RWPE2 (cell line): ENCODE measurements around the gene STAT5B.
A peak's percentile ranks its signal among the peaks of the same experiment; 100 is the strongest.

ENCODE experiments used
- ATAC-seq: fragments of 200-7000 bp; cut with Tn5 transposase; 3 replicates; pipeline ENCODE4 v1.9.1; 2021; ENCODE audit warnings: low read depth
- DNase-seq: peaks from one replicate; pipeline ENCODE4 v3.0.0-alpha.2; 2020; ENCODE audit warnings: low spot score
- H3K27ac ChIP-seq: fragments of 450-650 bp; 2 replicates; pipeline ENCODE4 v1.5.1; 2017; ENCODE audit warnings: mild to moderate bottlenecking; ENCODE audit not compliant: poor library complexity, severe bottlenecking
- H3K27me3 ChIP-seq: fragments of 250-450 bp; sonication (Bioruptor Pico); 2 replicates; pipeline ENCODE4 v1.5.1; 2021; ENCODE audit warnings: mild to moderate bottlenecking, moderate library complexity; ENCODE audit not compliant: insufficient read depth, poor library complexity, severe bottlenecking
- H3K36me3 ChIP-seq: fragments of 250-450 bp; sonication (Bioruptor Pico); 2 replicates; pipeline ENCODE4 v1.5.1; 2020; ENCODE audit warnings: low read depth, mild to moderate bottlenecking, moderate library complexity
- H3K4me1 ChIP-seq: fragments of 250-450 bp; sonication (Bioruptor Pico); 2 replicates; pipeline ENCODE4 v1.5.1; 2021; ENCODE audit warnings: mild to moderate bottlenecking, moderate library complexity; ENCODE audit not compliant: insufficient read depth, poor library complexity, severe bottlenecking
- H3K4me3 ChIP-seq: fragments of 250-450 bp; sonication (Bioruptor Pico); 2 replicates; pipeline ENCODE4 v1.5.1; 2021; ENCODE audit warnings: mild to moderate bottlenecking, moderate library complexity; ENCODE audit not compliant: severe bottlenecking
- H3K9me3 ChIP-seq: fragments of 250-450 bp; sonication (Bioruptor Pico); 2 replicates; pipeline ENCODE4 v1.5.1; 2021; ENCODE audit warnings: mild to moderate bottlenecking, moderate library complexity; ENCODE audit not compliant: severe bottlenecking
- CTCF ChIP-seq: fragments of 450-650 bp; IDR thresholded peaks from one replicate; pipeline ENCODE4 v1.5.1; 2017; ENCODE audit warnings: mild to moderate bottlenecking, moderate library complexity; ENCODE audit not compliant: poor library complexity, severe bottlenecking

Gene STAT5B

DNA sequence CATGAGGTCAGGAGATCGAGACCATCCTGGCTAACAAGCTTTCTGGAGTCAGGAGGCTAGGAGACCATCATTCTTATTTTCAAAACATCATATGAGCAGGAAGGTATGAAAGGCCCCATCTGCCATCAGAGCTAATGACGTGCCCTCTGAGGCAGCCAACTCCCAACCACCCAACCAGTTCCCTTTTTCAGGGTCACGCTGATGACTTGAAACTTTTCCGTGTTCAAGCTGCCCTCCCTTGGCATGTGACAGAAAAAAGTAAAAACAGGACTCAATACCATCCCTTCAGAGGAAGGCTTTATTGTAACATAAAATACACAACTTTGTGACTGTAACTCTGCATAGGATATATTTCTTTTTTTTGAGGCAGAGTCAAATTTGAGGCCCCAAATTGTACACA, 77.3 kb downstream of the STAT5B start:
- no peaks in the 10 kb centered on the region for H3K4me1 ChIP-seq
- H3K27ac ChIP-seq, result no peak overlapping the region
- ATAC-seq (no peak), DNase-seq (no peak)
- H3K4me3 ChIP-seq, result no peak overlapping the region
- no peaks in the 10 kb centered on the region for H3K27me3 ChIP-seq
- TF ChIP-seq CTCF, result no peak
- H3K36me3 ChIP-seq, result peaks cover 3% of the 10 kb centered on the region; the same call in 1 of the 2 replicates
- no peaks in the 10 kb centered on the region for H3K9me3 ChIP-seq

GRCh38 chr17:42197564-42198156, 78.5 kb downstream of the STAT5B start:
- no peak for TF ChIP-seq CTCF
- no peak for ATAC-seq
- no peaks in the 10 kb centered on the region for H3K9me3 ChIP-seq
- peaks cover 3% of the 10 kb centered on the region; the same call in 1 of the 2 replicates for H3K36me3 ChIP-seq
- no peak overlapping the region for H3K27ac ChIP-seq
- DNase-seq, result no peak
- H3K4me1 ChIP-seq, result no peaks in the 10 kb centered on the region
- no peaks in the 10 kb centered on the region for H3K27me3 ChIP-seq
- H3K4me3 ChIP-seq, result no peak overlapping the region

GRCh38 chr17:42193969-42194899, 82.0 kb downstream of the STAT5B start, which contains the start of gene GHDC:
Gene GHDC, minus strand, starts transcription at chr17:42194494. Its CDS starts 913 bp downstream, at chr17:42193581.
- Histone ChIP-seq H3K4me3 (peak within 1 kb of the TSS; percentile 46), H3K27ac (no peak within 1 kb of the TSS)
- DNase-seq, result no peak

GRCh38 chr17:42193216-42193968, 82.8 kb downstream of the STAT5B start:
- H3K9me3 ChIP-seq, result no peaks in the 10 kb centered on the region
- H3K36me3 ChIP-seq, result no peaks in the 10 kb centered on the region
- no peak for TF ChIP-seq CTCF
- DNase-seq (no peak), ATAC-seq (no peak)
- H3K27ac ChIP-seq, result no peak overlapping the region
- peak overlapping the region; percentile 46 for H3K4me3 ChIP-seq
- no peaks in the 10 kb centered on the region for H3K4me1 ChIP-seq
- H3K27me3 ChIP-seq, result no peaks in the 10 kb centered on the region

More at GRCh38 chr17:42193969-42194899, 82.0 kb downstream of the STAT5B start, which contains the start of gene GHDC:
- no peak for TF ChIP-seq CTCF
- H3K4me1 ChIP-seq, result no peaks in the 10 kb centered on the region
- H3K9me3 ChIP-seq, result no peaks in the 10 kb centered on the region
- no peaks in the 10 kb centered on the region for H3K36me3 ChIP-seq
- no peaks in the 10 kb centered on the region for H3K27me3 ChIP-seq
- ATAC-seq, result peak; percentile 96
